Fibroblast of the aortic adventitia (primary cell): ENCODE data around the gene C14orf132. TPM values are rescaled to one million over a fixed set of nuclear protein-coding genes. Genes with fewer than 3 reads are reported as not detected.

Experiments used
- DNase-seq: peaks from one replicate; pipeline ENCODE4 v3.0.0-alpha.2; 2010; ENCODE audit warnings: low read depth
- H3K4me3 ChIP-seq: 2 replicates; pipeline ENCODE4 v1.5.1; 2011; ENCODE audit warnings: low read depth, mild to moderate bottlenecking, control low read depth, low read length, moderate library complexity
- total RNA-seq: library from RNA; depleted of rRNA; stranded (reverse); fragments of >200 nt; gene quantifications from 2 replicates; pipeline ENCODE4 v1.2.3, GENCODE V29; 2012; ENCODE audit warnings: low replicate concordance
- TF ChIP-seq, protein P1 (sequence below): IDR thresholded peaks from 2 replicates; pipeline ENCODE4 v1.5.1; 2011; ENCODE audit warnings: mild to moderate bottlenecking, low read length, control low read depth, inconsistent platforms; ENCODE audit not compliant: insufficient read depth

The C14orf132 gene
- total RNA-seq, 1 donor, result 32.6 TPM

DNA sequence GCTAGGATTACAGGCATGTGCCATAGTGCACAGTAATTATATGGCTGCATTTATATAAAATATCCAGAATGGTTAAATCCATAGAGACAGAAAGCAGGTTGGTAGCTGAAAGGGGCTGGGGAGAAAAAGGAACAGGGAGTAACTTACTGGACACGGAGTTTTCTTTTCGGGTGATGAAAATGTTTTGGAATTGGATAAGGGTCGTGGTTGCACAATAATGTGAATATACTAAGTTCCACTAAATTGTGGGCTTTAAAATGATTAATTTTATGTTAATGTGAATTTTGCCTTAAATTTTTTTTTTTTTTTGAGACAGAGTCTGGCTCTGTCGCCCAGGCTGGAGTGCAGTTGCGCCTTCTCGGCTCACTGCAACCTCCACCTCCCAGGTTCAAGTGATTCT lies 95.3 kb downstream of the C14orf132 start:
- no peak overlapping the region for H3K4me3 ChIP-seq
- DNase-seq, result no peak
- TF ChIP-seq, protein P1, sequence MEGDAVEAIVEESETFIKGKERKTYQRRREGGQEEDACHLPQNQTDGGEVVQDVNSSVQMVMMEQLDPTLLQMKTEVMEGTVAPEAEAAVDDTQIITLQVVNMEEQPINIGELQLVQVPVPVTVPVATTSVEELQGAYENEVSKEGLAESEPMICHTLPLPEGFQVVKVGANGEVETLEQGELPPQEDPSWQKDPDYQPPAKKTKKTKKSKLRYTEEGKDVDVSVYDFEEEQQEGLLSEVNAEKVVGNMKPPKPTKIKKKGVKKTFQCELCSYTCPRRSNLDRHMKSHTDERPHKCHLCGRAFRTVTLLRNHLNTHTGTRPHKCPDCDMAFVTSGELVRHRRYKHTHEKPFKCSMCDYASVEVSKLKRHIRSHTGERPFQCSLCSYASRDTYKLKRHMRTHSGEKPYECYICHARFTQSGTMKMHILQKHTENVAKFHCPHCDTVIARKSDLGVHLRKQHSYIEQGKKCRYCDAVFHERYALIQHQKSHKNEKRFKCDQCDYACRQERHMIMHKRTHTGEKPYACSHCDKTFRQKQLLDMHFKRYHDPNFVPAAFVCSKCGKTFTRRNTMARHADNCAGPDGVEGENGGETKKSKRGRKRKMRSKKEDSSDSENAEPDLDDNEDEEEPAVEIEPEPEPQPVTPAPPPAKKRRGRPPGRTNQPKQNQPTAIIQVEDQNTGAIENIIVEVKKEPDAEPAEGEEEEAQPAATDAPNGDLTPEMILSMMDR, result no peak

DNA sequence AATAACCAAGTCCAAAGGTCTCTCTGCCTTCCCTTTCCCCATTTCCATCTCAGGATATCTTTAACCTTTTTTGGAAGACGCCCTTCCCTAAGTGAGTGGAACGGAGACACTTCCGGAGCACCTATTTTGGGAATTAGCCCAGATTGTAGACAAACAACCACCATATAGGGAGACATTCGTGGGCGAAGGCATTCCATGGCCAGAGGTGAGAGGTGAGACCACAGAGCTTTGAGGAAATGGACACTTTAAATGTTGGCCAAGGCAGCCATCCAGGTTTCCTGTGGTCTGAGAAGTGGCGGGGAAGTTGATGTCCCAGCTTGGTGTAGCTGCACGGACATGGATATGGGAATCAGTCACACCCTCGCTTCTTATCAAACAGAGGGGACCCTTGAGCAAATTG lies 96.1 kb downstream of the C14orf132 start:
- no peak for DNase-seq
- TF ChIP-seq, protein P1, result no peak
- no peak overlapping the region for H3K4me3 ChIP-seq

DNA sequence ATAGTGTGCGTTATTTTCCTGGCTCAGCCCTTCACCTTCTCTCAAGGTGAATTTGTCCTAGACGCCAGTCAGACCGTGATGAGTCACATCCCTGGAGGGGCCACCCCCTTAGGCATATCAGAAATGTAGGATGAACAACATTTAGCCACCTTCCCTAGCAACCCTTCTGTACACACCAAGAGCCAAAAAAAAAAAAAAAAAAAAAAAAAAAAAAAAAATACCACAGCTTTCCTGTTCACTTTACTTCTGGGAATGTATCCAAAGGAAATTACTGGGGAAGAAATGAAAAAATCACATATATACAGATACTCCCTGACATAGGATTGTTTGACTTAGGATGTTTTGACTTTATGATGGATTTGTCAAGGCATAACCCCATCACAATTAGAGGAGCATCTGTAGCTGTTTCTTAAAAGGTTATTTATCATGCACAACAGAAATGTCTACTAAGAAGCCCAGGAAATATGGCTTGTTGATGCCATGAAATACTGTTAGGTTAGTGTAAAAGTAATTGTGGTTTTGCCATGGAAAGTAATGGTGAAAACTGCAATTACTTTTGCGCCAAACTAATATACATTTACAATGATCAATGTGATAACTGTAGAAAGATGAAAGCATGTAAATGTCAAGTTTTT lies 97.3 kb downstream of the C14orf132 start:
- TF ChIP-seq, protein P1, result no peak
- peak; percentile 77 for DNase-seq

DNA sequence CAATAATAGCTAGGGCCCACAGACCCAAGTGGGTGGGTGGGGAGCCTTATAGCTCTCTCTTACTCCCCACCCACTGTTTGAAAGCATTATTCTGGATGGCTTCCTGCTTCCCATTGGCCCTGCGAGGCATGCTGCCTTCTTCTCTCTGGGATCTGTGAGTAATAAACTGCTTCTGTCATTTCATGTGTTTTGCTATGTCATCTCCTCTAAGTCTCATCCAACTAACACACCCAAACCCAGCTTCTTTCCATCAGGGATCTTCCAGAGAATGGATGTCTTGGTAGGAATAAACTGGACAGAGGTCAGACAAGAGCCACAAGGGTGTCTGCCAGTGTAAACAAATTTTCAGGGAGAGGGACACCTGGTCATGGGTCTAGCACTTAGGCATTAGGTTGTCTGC lies 99.1 kb downstream of the C14orf132 start:
- no peak overlapping the region for H3K4me3 ChIP-seq
- TF ChIP-seq, protein P1, result no peak
- peak; percentile 70 for DNase-seq

More for the DNA sequence above, 97.3 kb downstream of the C14orf132 start:
- H3K4me3 ChIP-seq, result no peak overlapping the region

DNA sequence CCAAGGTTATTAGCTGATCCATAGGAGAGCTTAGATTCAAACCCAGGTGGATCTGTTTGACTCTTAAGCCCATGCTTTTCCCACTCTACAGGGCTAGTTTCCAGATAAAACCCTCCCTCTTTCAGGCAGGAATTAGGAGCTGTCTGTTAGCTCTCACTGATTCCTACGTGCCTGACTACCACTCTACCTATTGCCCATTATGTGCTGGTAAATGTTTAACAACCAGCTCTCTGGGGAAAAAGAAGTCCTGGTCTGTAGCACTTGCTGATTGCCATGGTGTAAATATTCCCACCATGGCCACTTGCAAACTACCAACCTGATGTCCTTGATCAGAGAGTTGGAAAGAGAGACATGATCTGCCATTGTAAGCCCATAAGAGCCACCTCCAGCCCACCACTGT lies 100.0 kb downstream of the C14orf132 start:
- H3K4me3 ChIP-seq, result no peak overlapping the region
- DNase-seq, result no peak
- TF ChIP-seq, protein P1, result no peak

DNA sequence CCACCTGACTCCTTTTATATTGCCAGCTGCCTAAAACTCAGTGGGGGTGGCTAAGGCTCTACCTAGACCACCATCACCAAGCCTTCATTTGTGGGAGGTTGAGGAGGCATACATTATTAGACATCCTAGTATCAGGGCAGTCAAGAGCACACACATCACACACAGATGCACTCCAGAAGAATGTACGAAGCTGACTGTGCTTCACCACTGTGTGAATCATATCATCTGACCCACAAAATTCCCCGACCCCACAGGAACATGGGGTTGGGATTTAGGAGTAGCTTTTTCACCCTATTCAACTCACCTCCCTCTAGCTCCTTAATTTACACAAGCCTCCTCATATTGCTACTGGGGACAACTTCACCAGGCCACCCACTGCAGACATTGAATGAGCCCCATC lies 100.7 kb downstream of the C14orf132 start:
- DNase-seq, result no peak
- H3K4me3 ChIP-seq, result no peak overlapping the region
- TF ChIP-seq, protein P1, result no peak

DNA sequence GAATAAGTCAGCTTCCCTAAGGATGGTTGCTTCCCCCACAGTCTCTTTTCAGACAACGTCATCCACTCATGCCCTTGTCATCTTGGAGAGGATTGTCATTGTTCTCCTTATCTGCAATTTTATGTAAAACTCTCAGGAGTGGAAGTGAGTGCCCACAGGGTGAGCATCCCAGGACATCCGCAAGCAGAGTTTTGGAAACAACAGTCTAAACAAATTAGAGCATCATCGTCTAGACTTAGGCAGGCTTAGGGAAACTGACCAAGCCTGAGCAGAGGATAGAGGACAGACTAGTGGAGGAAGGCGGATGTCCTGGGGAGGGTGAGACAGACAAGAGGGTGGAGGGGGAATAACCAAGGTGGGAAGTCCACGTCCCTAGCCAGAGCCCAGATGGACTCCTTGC lies 101.8 kb downstream of the C14orf132 start:
- TF ChIP-seq, protein P1, result no peak
- DNase-seq, result peak; percentile 49
- no peak overlapping the region for H3K4me3 ChIP-seq
